ENCODE data around the gene MCC.

MCC gene

DNA sequence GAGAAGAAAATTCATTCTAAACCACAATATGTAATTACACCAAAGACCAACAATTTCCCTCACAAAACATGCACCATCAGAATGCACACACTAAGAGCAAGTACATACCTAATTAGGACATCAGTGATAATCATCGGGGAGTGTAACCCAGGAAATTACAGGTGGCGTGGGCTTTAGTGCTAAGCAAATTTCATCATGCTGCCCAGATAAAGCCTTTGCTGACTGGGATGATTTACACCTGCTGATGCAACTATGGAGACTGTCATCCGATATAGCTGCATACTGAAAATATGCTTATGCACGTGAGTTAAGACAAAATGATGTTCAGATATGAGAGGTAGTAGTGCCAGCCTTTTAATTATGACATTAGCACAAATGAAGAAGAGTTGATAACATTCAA is 388.4 kb downstream of the MCC start:
- Histone ChIP-seq H4K20me1 (ENCODE audit: low read depth, low read length) (no peaks in the 10 kb centered on the region), H3K79me2 (ENCODE audit: insufficient read depth, low read length) (no peaks in the 10 kb centered on the region), H3K9me3 (ENCODE audit: insufficient read depth, low read length) (no peaks in the 10 kb centered on the region), H3K9ac (ENCODE audit: low read length) (no peak overlapping the region), H2AFZ (ENCODE audit: low read depth, low read length, severe bottlenecking) (no peak overlapping the region), H3K36me3 (ENCODE audit: low read length) (no peaks in the 10 kb centered on the region), H3K4me3 (ENCODE audit: insufficient read depth, low read length, poor library complexity, severe bottlenecking) (no peak overlapping the region), H3K27ac (ENCODE audit: low read depth, low read length) (no peak overlapping the region), H3K27me3 (ENCODE audit: low read length) (no peaks in the 10 kb centered on the region), H3F3A (ENCODE audit: insufficient read depth) (no peaks in the 10 kb centered on the region), H3K9me2 (replicated peaks; ENCODE audit: insufficient read depth, low read length) (no peaks in the 10 kb centered on the region), H3K4me2 (ENCODE audit: low read depth, low read length, poor library complexity, severe bottlenecking) (no peak overlapping the region)
- TF ChIP-seq, protein P1, sequence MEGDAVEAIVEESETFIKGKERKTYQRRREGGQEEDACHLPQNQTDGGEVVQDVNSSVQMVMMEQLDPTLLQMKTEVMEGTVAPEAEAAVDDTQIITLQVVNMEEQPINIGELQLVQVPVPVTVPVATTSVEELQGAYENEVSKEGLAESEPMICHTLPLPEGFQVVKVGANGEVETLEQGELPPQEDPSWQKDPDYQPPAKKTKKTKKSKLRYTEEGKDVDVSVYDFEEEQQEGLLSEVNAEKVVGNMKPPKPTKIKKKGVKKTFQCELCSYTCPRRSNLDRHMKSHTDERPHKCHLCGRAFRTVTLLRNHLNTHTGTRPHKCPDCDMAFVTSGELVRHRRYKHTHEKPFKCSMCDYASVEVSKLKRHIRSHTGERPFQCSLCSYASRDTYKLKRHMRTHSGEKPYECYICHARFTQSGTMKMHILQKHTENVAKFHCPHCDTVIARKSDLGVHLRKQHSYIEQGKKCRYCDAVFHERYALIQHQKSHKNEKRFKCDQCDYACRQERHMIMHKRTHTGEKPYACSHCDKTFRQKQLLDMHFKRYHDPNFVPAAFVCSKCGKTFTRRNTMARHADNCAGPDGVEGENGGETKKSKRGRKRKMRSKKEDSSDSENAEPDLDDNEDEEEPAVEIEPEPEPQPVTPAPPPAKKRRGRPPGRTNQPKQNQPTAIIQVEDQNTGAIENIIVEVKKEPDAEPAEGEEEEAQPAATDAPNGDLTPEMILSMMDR (IDR thresholded peaks at IDR 0.05; ENCODE audit: insufficient read depth, low read length, poor library complexity, severe bottlenecking): no peak
- TF ChIP-seq EZH2phosphoT487 (conservative IDR thresholded peaks at IDR 0.05; ENCODE audit: low read length): no peak

DNA sequence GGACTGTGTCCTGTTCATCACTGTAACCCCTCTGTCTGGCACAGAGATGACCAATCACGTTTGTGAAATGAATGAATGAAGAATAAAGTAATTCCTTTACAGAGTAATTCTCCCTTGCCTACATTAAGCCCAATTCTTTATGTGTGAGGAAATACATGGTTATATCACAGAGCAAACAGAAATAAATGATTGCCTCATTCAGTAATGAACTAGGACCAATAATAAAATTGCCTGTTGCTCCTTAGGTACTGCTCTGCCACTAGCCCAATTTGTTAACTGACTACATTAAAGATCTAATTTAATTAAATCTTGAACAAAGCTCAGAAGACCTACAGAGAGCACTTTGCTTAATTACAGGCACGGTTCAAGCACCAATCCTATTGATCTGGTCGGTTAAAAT is 389.9 kb downstream of the MCC start:
- H4K20me1 ChIP-seq (ENCODE audit: low read depth, low read length): no peaks in the 10 kb centered on the region
- H3K9me3 ChIP-seq (ENCODE audit: insufficient read depth, low read length): no peaks in the 10 kb centered on the region
- H3K4me3 ChIP-seq (ENCODE audit: insufficient read depth, low read length, poor library complexity, severe bottlenecking): no peak overlapping the region
- no peaks in the 10 kb centered on the region for H3K27me3 ChIP-seq (ENCODE audit: low read length)
- no peaks in the 10 kb centered on the region for H3K9me2 ChIP-seq (replicated peaks; ENCODE audit: insufficient read depth, low read length)
- TF ChIP-seq EZH2phosphoT487 (conservative IDR thresholded peaks at IDR 0.05; ENCODE audit: low read length): no peak
- TF ChIP-seq, protein P1 (IDR thresholded peaks at IDR 0.05; ENCODE audit: insufficient read depth, low read length, poor library complexity, severe bottlenecking): no peak
- no peaks in the 10 kb centered on the region for H3K36me3 ChIP-seq (ENCODE audit: low read length)
- H2AFZ ChIP-seq (ENCODE audit: low read depth, low read length, severe bottlenecking): no peak overlapping the region
- no peak overlapping the region for H3K27ac ChIP-seq (ENCODE audit: low read depth, low read length)
- H3K9ac ChIP-seq (ENCODE audit: low read length): no peak overlapping the region
- no peaks in the 10 kb centered on the region for H3K79me2 ChIP-seq (ENCODE audit: insufficient read depth, low read length)
- H3K4me2 ChIP-seq (ENCODE audit: low read depth, low read length, poor library complexity, severe bottlenecking): no peak overlapping the region
- H3F3A ChIP-seq (ENCODE audit: insufficient read depth): no peaks in the 10 kb centered on the region

- no peak overlapping the region for H2AFZ ChIP-seq (ENCODE audit: low read depth, low read length, severe bottlenecking)
- no peak overlapping the region for H3K4me3 ChIP-seq (ENCODE audit: insufficient read depth, low read length, poor library complexity, severe bottlenecking)
- no peaks in the 10 kb centered on the region for H3F3A ChIP-seq (ENCODE audit: insufficient read depth)
- H3K9me3 ChIP-seq (ENCODE audit: insufficient read depth, low read length): no peaks in the 10 kb centered on the region
- no peak overlapping the region for H3K4me2 ChIP-seq (ENCODE audit: low read depth, low read length, poor library complexity, severe bottlenecking)
- H3K27ac ChIP-seq (ENCODE audit: low read depth, low read length): no peak overlapping the region
- H4K20me1 ChIP-seq (ENCODE audit: low read depth, low read length): no peaks in the 10 kb centered on the region
- no peaks in the 10 kb centered on the region for H3K27me3 ChIP-seq (ENCODE audit: low read length)
- H3K9me2 ChIP-seq (replicated peaks; ENCODE audit: insufficient read depth, low read length): no peaks in the 10 kb centered on the region
- H3K9ac ChIP-seq (ENCODE audit: low read length): no peak overlapping the region
- no peaks in the 10 kb centered on the region for H3K79me2 ChIP-seq (ENCODE audit: insufficient read depth, low read length)
- no peaks in the 10 kb centered on the region for H3K36me3 ChIP-seq (ENCODE audit: low read length)
- TF ChIP-seq EZH2phosphoT487 (conservative IDR thresholded peaks at IDR 0.05; ENCODE audit: low read length): no peak
- TF ChIP-seq, protein P1 (IDR thresholded peaks at IDR 0.05; ENCODE audit: insufficient read depth, low read length, poor library complexity, severe bottlenecking): no peak
Observed at GRCh38 chr5:113095831-113096230, 392.4 kb downstream of the MCC start.
